Muscle layer of duodenum (tissue), 2 donors: ENCODE data around the gene EHBP1.
"Not testable (repeated sequence)": the region's sequence is repeated elsewhere in the genome, so short reads cannot be mapped to it uniquely, and the experiment has no call there.

ENCODE experiments used
- H3K27ac ChIP-seq: one replicate; pipeline ENCODE4 v1.7.0; 2013; ENCODE audit warnings: mild to moderate bottlenecking, low read length
- H3K27me3 ChIP-seq: one replicate; pipeline ENCODE4 v1.7.0; 2013; ENCODE audit warnings: low read depth, mild to moderate bottlenecking, control low read depth, low read length
- H3K36me3 ChIP-seq, 2 donors: one replicate each; pipeline ENCODE4 v1.7.0; 2013; ENCODE audit warnings: low read length in 2 of 2, control low read depth in 1 of 2, mild to moderate bottlenecking in 1 of 2; ENCODE audit not compliant: insufficient read depth in 2 of 2, control insufficient read depth in 1 of 2
- H3K4me1 ChIP-seq, 2 donors: one replicate each; pipeline ENCODE4 v1.7.0; 2013; ENCODE audit warnings: low read length in 2 of 2, mild to moderate bottlenecking in 2 of 2, control low read depth in 1 of 2, moderate library complexity in 1 of 2; ENCODE audit not compliant: insufficient read depth in 2 of 2, control insufficient read depth in 1 of 2
- H3K4me3 ChIP-seq, 2 donors: one replicate each; pipeline ENCODE4 v1.7.0; 2013; ENCODE audit warnings: low read length in 2 of 2, low read depth in 1 of 2, mild to moderate bottlenecking in 1 of 2
- H3K9me3 ChIP-seq, 2 donors: one replicate each; pipeline ENCODE4 v1.7.0; 2013; ENCODE audit warnings: low read length in 2 of 2, control low read depth in 1 of 2, mild to moderate bottlenecking in 1 of 2; ENCODE audit not compliant: control insufficient read depth in 1 of 2
- donor health status: healthy.

EHBP1 gene

GRCh38 chr2:63003351-63003750 is 297.8 kb downstream of the EHBP1 start:
- H3K4me1 ChIP-seq, result no peaks in the 10 kb centered on the region
- H3K36me3 ChIP-seq, result peaks cover 0 to 24% of the 10 kb centered on the region in 2 donors
- H3K9me3 ChIP-seq, result no peaks in the 10 kb centered on the region
- no peaks in the 10 kb centered on the region for H3K27me3 ChIP-seq
- H3K4me3 ChIP-seq, result no peak overlapping the region
- H3K27ac ChIP-seq, result no peak overlapping the region

DNA sequence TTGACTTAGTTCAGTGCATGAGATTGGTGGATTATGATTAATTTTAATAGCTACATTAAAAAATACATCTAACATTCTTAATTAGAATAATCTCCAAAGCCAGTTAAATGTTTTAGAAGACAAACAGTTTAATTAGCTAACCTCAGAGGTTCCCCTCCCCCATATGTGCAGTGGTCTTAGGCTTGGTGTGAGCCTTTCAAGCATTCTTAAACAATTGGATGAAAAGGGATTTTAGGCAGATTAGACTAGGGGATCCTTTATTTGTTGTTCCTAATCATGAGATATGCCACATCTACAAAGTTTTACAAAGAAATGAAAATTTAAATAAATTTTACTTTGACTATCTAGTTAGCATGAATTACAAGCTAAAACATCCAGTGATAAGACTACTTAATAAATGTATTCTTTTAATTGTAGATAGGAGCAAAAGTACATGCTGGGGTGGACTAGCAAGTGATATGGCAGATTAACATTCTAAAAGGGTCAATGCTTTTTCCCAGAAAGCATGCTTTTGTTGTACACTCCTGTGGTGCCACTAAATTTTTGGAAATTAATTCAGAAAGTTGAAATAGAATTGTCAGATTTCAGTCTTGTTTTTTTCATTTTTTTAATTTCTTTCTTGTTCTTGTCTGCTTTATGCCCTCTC is 302.4 kb downstream of the EHBP1 start:
- H3K4me1 ChIP-seq, result no peaks in the 10 kb centered on the region
- no peak overlapping the region for H3K27ac ChIP-seq
- H3K9me3 ChIP-seq, result no peaks in the 10 kb centered on the region
- no peak overlapping the region for H3K4me3 ChIP-seq
- no peaks in the 10 kb centered on the region for H3K27me3 ChIP-seq
- H3K36me3 ChIP-seq, result peaks cover 0 to 14% of the 10 kb centered on the region in 2 donors

- Histone ChIP-seq H3K36me3 (peaks cover 0 to 16% of the 10 kb centered on the region in 2 donors), H3K9me3 (no peaks in the 10 kb centered on the region), H3K4me3 (no peak overlapping the region)
These were observed 303.3 kb downstream of the EHBP1 start for GRCh38 chr2:63008838-63009237.

DNA sequence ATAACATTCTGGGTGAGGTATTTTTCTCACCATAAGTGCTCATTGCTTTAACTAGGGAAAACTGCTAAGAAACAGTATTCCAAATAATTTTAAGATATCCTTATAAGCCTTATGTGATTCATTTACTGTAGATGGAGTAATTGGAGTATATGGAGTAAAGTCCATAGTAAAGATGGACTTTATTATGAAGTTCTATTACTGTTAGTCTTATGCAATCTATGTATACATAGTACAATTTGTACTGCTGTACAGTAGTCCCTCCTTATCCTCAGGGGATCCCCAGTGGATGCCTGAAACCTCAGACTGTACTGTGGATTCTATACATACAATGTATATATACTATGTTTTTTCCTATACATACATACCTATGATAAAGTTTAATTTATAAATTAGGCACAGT is 304.0 kb downstream of the EHBP1 start:
- Histone ChIP-seq H3K9me3 (no peaks in the 10 kb centered on the region), H3K4me1 (no peaks in the 10 kb centered on the region), H3K27me3 (no peaks in the 10 kb centered on the region), H3K36me3 (peaks cover 0 to 13% of the 10 kb centered on the region in 2 donors), H3K4me3 (no peak overlapping the region), H3K27ac (no peak overlapping the region)

More at GRCh38 chr2:63008838-63009237, 303.3 kb downstream of the EHBP1 start:
- Histone ChIP-seq H3K27ac (no peak overlapping the region), H3K4me1 (no peaks in the 10 kb centered on the region), H3K27me3 (no peaks in the 10 kb centered on the region)

GRCh38 chr2:63012541-63012940 is 307.0 kb downstream of the EHBP1 start:
- peaks cover 0 to 20% of the 10 kb centered on the region in 2 donors for H3K36me3 ChIP-seq
- no peaks in the 10 kb centered on the region for H3K4me1 ChIP-seq
- no peaks in the 10 kb centered on the region for H3K27me3 ChIP-seq
- no peak overlapping the region for H3K27ac ChIP-seq
- no peaks in the 10 kb centered on the region for H3K9me3 ChIP-seq
- H3K4me3 ChIP-seq, result no peak overlapping the region

DNA sequence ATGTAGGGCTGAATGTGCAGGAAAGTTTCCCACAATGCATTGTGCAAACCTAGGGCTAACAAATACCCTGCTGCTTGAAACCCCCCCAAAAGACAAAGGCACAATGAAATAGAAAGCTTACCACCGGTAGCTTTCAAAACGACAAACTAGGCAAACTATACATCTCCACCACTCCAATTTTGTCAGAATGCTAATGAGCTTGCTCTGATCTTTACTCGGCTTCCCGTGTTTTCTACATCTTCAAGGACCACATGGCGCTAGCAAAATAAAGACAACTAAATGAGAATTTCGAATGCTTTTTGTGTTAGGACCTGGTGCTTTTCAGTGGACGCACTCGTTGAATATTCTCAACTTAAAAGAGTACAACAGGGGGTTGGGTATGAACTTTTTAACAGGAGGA is 307.9 kb downstream of the EHBP1 start:
- Histone ChIP-seq H3K4me1 (no peaks in the 10 kb centered on the region), H3K27me3 (no peaks in the 10 kb centered on the region), H3K4me3 (no peak overlapping the region), H3K36me3 (peaks cover 0 to 20% of the 10 kb centered on the region in 2 donors), H3K27ac (no peak overlapping the region), H3K9me3 (no peaks in the 10 kb centered on the region)

DNA sequence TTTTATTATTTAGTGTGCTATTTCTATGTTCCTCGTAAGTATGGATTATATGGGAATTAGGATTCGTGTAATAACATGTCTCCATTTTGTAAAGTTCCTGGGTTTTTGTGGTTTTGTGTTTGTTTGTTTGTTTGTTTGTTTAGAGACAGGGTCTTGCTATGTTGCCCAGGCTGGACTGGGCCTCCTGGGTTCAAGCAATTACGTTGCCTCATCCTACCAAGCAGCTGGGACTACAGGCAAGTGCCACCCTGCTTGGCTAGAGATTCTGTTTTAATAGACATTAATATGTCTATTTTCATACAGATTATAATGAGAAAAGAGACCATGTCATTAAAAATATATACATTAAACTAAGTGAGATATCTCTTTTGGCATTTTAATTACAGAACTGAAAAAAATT is 309.9 kb downstream of the EHBP1 start:
- Histone ChIP-seq H3K27ac (no peak overlapping the region), H3K27me3 (no peaks in the 10 kb centered on the region), H3K9me3 (no peaks in the 10 kb centered on the region), H3K36me3 (peaks cover 0 to 20% of the 10 kb centered on the region in 2 donors), H3K4me3 (no peak overlapping the region), H3K4me1 (no peaks in the 10 kb centered on the region)

GRCh38 chr2:63018439-63018838 is 312.9 kb downstream of the EHBP1 start:
- no peaks in the 10 kb centered on the region for H3K9me3 ChIP-seq
- no peak overlapping the region for H3K4me3 ChIP-seq
- no peaks in the 10 kb centered on the region for H3K27me3 ChIP-seq
- no peak overlapping the region for H3K27ac ChIP-seq
- peaks cover 6 to 21% of the 10 kb centered on the region in 2 donors for H3K36me3 ChIP-seq
- no peaks in the 10 kb centered on the region for H3K4me1 ChIP-seq

GRCh38 chr2:63019686-63020085 is 314.2 kb downstream of the EHBP1 start:
- not testable (repeated sequence) for H3K9me3 ChIP-seq

GRCh38 chr2:63023444-63023843 is 317.9 kb downstream of the EHBP1 start:
- no peak overlapping the region for H3K27ac ChIP-seq
- no peaks in the 10 kb centered on the region for H3K9me3 ChIP-seq
- H3K36me3 ChIP-seq, result peaks cover 6 to 23% of the 10 kb centered on the region in 2 donors
- H3K4me1 ChIP-seq, result no peaks in the 10 kb centered on the region
- no peak overlapping the region for H3K4me3 ChIP-seq
- H3K27me3 ChIP-seq, result no peaks in the 10 kb centered on the region

More at GRCh38 chr2:63019686-63020085, 314.2 kb downstream of the EHBP1 start:
- peaks cover 6 to 24% of the 10 kb centered on the region in 2 donors for H3K36me3 ChIP-seq
- not testable (repeated sequence) for H3K4me3 ChIP-seq, H3K27ac ChIP-seq, H3K27me3 ChIP-seq, H3K4me1 ChIP-seq

DNA sequence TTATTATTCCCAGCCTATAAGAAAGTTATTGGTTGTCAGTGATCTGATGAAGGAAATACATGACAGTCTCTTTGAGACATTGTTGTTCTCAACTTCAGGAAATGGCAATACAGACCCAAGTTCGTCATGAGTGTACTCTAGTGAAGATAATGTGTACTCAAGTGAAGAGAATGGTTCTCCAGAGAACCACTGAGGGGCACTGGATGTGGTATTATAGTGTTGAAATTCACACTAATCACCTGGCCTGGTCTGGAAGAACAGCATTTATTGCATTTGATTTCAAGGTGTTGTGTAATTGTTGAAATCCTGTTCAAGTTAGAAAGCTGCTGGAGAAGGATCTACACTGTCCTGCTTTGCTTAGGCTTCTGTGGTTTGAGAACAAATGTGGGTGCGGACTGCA is 321.7 kb downstream of the EHBP1 start:
- peaks cover 0 to 26% of the 10 kb centered on the region in 2 donors for H3K36me3 ChIP-seq
- H3K9me3 ChIP-seq, result no peaks in the 10 kb centered on the region
- H3K27ac ChIP-seq, result no peak overlapping the region
- H3K4me1 ChIP-seq, result no peaks in the 10 kb centered on the region
- no peaks in the 10 kb centered on the region for H3K27me3 ChIP-seq
- no peak overlapping the region for H3K4me3 ChIP-seq

GRCh38 chr2:63029058-63029457 is 323.5 kb downstream of the EHBP1 start:
- Histone ChIP-seq H3K27me3 (no peaks in the 10 kb centered on the region), H3K36me3 (peaks cover 0 to 24% of the 10 kb centered on the region in 2 donors), H3K9me3 (no peaks in the 10 kb centered on the region), H3K27ac (no peak overlapping the region), H3K4me1 (no peaks in the 10 kb centered on the region), H3K4me3 (no peak overlapping the region)
